ENCODE data around the gene OSBP2.
"Not testable (repeated sequence)": the region's sequence is repeated elsewhere in the genome, so short reads cannot be mapped to it uniquely, and the experiment has no call there.

The OSBP2 gene

GRCh38 chr22:30720263-30720837 lies 25.7 kb downstream of the OSBP2 start:
- no peak for DNase-seq

GRCh38 chr22:30721741-30722140 lies 27.1 kb downstream of the OSBP2 start:
- DNase-seq = no peak

GRCh38 chr22:30728826-30729225 lies 34.2 kb downstream of the OSBP2 start:
- no peak for DNase-seq

GRCh38 chr22:30731658-30732057 lies 37.0 kb downstream of the OSBP2 start:
- DNase-seq = no peak

GRCh38 chr22:30732426-30732825 lies 37.8 kb downstream of the OSBP2 start:
- DNase-seq = no peak

GRCh38 chr22:30733181-30733631 lies 38.5 kb downstream of the OSBP2 start:
- no peak for DNase-seq

- DNase-seq = not testable (repeated sequence)
Measured at GRCh38 chr22:30740007-30740406, 45.3 kb downstream of the OSBP2 start.

GRCh38 chr22:30740511-30740910 lies 45.8 kb downstream of the OSBP2 start:
- not testable (repeated sequence) for DNase-seq

- DNase-seq = no peak
Measured at GRCh38 chr22:30742291-30743256, 47.9 kb downstream of the OSBP2 start.

GRCh38 chr22:30743257-30744020 lies 48.8 kb downstream of the OSBP2 start:
- DNase-seq = no peak

GRCh38 chr22:30744224-30744623 lies 49.5 kb downstream of the OSBP2 start:
- no peak for DNase-seq

GRCh38 chr22:30747493-30747892 lies 52.8 kb downstream of the OSBP2 start:
- no peak for DNase-seq

GRCh38 chr22:30749272-30749671 lies 54.6 kb downstream of the OSBP2 start:
- no peak for DNase-seq

- DNase-seq = no peak
Measured at GRCh38 chr22:30749849-30750248, 55.2 kb downstream of the OSBP2 start.

- DNase-seq = no peak
Measured at GRCh38 chr22:30751529-30751928, 56.9 kb downstream of the OSBP2 start.

GRCh38 chr22:30752771-30753170 lies 58.1 kb downstream of the OSBP2 start:
- no peak for DNase-seq

- DNase-seq = no peak
Measured at GRCh38 chr22:30753701-30754100, 59.0 kb downstream of the OSBP2 start.

GRCh38 chr22:30754521-30754920 lies 59.8 kb downstream of the OSBP2 start:
- no peak for DNase-seq

- peak; percentile 79 for DNase-seq
Measured at GRCh38 chr22:30754971-30755758, 60.5 kb downstream of the OSBP2 start.

GRCh38 chr22:30755759-30756124 lies 61.1 kb downstream of the OSBP2 start:
- DNase-seq = no peak

- DNase-seq = peak; percentile 84
Measured at GRCh38 chr22:30763815-30764673, 69.4 kb downstream of the OSBP2 start.

- DNase-seq = no peak
Measured at GRCh38 chr22:30767661-30768060, 73.0 kb downstream of the OSBP2 start.

All from islet precursor cell (in vitro differentiated cells).